ENCODE results near the gene ACACB.

Gene ACACB

GRCh38 chr12:109304485-109304884, 188.1 kb downstream of the ACACB start:
- no peak for DNase-seq (ENCODE audit: low read depth)

- no peak for DNase-seq (ENCODE audit: low read depth)
Observed at GRCh38 chr12:109305547-109305946, 189.2 kb downstream of the ACACB start.

GRCh38 chr12:109307051-109307450, 190.7 kb downstream of the ACACB start:
- no peak for DNase-seq (ENCODE audit: low read depth)

- DNase-seq (ENCODE audit: low read depth): no peak
Observed at GRCh38 chr12:109308534-109309380, 192.4 kb downstream of the ACACB start, which contains the start of gene FOXN4. Gene FOXN4 (minus strand): TSS chr12:109309284. CDS start chr12:109308321, 963 bp downstream.

- DNase-seq (ENCODE audit: low read depth): no peak
Observed at GRCh38 chr12:109309381-109310246, 193.2 kb downstream of the ACACB start.

- no peak for DNase-seq (ENCODE audit: low read depth)
Observed at GRCh38 chr12:109310247-109311125, 194.1 kb downstream of the ACACB start.
